Adipose tissue (tissue), 3 donors: ENCODE data around the gene POLA1. TPM values are rescaled to one million over a fixed set of nuclear protein-coding genes. Genes with fewer than 3 reads are reported as not detected.
"Not testable (repeated sequence)": the region's sequence is repeated elsewhere in the genome, so short reads cannot be mapped to it uniquely, and the experiment has no call there.

Source experiments
- H3K27ac ChIP-seq: one replicate; pipeline ENCODE4 v1.5.1; 2013; ENCODE audit warnings: low read depth, low read length
- WGBS, 3 donors: extraction: QIAGEN DNeasy Blood & Tissue Kit; methylation state at CpG; one replicate each; pipeline ENCODE4 v1.1.7; 2013; 5-methylcytosine and 5-hydroxymethylcytosine counted together
- polyA plus RNA-seq, 3 donors: library from polyadenylated mRNA; stranded (reverse); fragments of 200-250 nt; gene quantifications; one replicate each; pipeline ENCODE4 v1.2.3, GENCODE V29; 2013
- donor health status: healthy with polysubstance abuse.
- donor health status: Bipolar disorder and iron deficiency.
- donor health status: healthy.

Gene POLA1
- polyA plus RNA-seq, 3 donors, result 2.8 to 4.4 (median 3.6) TPM

DNA sequence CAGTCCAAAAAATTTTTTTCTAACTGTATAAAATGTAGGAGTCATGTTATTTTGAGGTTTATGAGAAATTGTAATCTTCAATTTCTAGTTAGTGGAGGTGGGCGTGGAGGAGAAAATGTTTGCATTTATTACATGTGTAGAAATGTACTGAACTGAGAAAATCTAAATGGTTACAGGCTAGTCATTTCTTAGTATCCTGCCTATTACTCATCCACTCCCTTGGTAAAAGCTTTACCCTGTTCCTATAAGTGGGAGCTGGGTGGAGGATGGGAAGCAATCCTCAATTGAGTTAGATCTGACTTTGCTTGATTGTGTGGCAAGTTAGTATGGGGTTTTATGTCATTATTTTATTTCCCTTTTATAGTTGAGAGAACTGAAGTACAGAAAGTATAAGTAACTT lies 73.8 kb downstream of the POLA1 start:
- H3K27ac ChIP-seq, result no peak overlapping the region
- WGBS, 3 donors, result 91 to 98% (median 95%) methylated on average over 1 of the region's 1 CpG

DNA sequence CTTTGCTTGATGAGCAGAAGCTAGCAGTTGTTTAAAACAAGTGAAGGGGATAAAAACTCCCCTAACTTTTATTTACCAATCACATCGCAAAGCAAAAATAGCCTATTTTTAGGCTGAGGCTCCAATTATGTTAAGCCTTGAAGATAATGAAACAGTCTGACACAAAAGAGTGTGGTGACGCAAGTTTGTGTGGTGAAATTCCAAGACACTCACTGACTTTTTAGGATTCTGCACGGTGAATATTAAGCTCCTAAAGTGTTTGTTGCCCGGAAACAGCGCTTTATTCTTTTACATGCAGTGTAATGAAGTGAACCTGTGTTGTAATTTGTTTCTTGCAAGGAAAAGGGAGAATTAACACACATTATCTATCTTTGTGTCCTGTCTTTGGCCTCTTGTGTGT lies 74.8 kb downstream of the POLA1 start:
- 86 to 98% (median 94%) methylated on average over 5 of the region's 5 CpGs for WGBS, 3 donors
- no peak overlapping the region for H3K27ac ChIP-seq

DNA sequence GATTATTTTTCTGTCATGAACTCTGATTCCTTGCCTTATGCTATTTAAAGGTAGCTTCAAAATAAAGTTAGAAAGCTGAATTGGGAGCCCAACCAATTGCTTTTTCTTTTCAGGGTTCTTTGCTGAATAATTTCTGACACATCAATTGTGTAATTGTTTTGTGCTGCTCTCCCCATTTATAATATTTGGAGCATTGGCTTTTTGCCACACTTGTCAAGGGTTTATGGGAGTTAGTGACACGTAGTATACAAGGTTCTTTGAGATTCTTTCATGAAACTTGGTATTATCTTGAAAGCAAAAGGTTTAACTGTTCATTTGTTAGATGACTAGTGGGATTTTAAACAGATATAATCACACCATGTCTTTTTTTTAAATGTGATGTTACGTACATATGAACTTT lies 80.9 kb downstream of the POLA1 start:
- H3K27ac ChIP-seq, result no peak overlapping the region
- WGBS, 3 donors, result 55 to 87% (median 72%) methylated on average over 2 of the region's 2 CpGs

DNA sequence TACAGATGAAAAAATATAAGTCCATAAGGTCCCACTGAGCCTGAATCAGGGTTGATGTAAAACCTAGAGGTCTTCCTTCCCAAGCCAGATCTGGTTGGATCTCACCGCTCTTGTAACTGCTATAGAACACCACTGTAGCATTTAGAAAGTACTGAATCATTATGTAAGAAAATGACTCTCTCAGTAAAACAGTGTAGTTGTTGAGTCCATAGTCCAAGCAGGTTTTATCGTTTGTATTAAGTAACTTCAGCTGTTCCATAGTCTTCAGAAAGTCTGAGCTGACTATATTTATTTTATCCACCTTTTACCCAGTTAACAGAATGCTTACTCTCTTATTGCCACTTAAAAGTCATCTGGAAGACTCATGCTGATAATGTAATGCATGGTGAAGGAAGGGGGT lies 82.2 kb downstream of the POLA1 start:
- H3K27ac ChIP-seq, result no peak overlapping the region
- WGBS, 3 donors, result 50 to 92% (median 76%) methylated on average over 2 of the region's 2 CpGs

DNA sequence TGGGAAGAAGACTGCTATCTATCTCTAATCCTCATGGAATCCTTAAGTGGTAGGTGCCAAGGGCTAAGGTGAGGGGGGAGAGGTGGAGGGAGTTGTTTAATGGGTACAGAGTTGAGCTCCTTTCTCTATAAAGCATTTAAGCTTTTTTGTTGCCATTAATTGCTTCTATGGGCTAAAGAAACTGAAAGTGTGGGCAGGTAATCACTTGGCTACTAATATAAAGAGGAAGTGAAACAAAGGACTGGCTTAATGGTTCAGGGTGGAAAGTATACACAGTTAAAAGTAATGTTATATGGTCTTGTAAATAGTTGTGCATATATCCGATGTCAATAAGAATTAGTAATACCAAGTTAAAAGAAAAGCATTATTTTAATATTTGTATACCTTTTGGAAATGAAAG lies 83.9 kb downstream of the POLA1 start:
- 77 to 100% (median 90%) methylated on average over 1 of the region's 1 CpG for WGBS, 3 donors

DNA sequence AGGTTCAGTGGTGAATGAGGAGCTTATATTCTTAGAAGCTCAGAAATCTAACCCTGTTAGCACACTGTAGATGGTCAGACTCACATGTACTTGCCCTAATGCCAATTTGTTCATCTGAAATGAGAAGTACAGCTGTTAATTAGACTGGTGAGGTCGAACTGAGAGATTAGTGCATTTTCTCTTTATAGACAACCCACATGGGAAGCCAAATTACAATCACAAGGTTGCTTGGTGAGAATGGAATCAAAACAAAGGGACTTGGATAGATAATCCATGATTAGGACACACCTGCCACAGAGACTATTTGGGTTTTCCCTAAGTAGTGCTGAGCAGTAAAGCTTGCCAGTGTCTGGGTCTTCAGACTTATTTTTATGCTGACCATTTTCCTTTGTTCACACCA lies 88.3 kb downstream of the POLA1 start:
- WGBS, 3 donors, result 32 to 87% (median 50%) methylated on average over 1 of the region's 1 CpG
- H3K27ac ChIP-seq, result no peak overlapping the region

More for the DNA sequence above, 83.9 kb downstream of the POLA1 start:
- H3K27ac ChIP-seq, result no peak overlapping the region

DNA sequence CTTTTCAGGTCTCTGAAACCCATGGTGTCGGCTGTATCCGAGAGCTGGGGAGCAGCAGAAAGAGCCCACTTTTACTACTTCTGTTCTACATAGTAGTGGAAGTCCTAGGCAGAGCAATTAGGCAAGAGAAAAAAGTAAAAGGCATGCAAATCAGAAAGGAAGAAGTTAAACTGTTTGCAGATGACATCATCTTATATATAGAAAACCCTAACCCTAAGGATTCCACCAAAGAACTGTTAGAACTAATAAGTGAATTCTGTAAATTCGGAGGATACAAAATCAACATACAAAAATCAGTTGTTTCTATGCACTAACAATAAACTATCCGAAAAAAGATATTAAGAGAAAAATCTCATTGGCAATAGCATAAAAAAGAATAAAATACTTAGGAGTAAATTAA lies 95.3 kb downstream of the POLA1 start:
- 77 to 95% (median 95%) methylated on average over 4 of the region's 4 CpGs for WGBS, 3 donors
- no peak overlapping the region for H3K27ac ChIP-seq

DNA sequence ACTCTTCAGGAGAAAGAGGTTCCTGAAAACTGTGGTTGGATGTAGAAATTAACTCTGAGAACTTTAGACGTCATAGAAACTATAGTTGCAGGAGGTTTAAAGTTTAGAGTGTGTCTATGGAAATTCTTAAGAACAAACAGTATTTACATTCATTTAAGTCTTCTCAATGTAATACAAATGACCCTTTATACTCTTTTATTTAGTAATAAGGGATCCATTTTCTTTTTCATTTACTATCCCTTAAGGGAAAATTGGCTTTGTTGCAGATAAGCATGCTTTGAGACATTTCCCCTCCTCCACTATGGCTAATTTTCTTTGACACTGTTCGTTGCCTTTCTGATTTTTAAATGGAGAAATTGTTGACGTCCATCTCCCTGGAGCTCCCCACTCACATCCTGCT lies 96.4 kb downstream of the POLA1 start:
- H3K27ac ChIP-seq, result no peak overlapping the region
- 33 to 82% (median 57%) methylated on average over 3 of the region's 3 CpGs for WGBS, 3 donors

DNA sequence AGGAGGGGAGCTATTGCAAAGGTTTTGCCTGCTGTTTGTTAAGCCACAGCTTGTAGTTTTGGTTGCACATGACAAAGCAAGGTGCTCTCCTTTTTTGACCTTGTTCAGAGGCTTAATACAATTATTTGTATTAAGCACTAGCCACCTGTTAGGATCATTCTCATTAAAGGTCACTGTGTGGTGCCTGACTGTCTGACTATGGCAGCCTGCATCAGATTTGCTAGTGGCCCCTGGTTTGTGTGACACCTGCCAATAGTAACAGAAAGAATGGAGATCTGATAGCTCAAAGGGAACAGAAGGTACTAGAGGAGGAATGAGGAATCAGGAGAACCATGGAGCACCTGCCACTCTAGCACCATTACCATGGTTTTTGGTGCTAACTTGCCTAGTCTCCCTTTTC lies 102.5 kb downstream of the POLA1 start:
- H3K27ac ChIP-seq, result no peak overlapping the region

DNA sequence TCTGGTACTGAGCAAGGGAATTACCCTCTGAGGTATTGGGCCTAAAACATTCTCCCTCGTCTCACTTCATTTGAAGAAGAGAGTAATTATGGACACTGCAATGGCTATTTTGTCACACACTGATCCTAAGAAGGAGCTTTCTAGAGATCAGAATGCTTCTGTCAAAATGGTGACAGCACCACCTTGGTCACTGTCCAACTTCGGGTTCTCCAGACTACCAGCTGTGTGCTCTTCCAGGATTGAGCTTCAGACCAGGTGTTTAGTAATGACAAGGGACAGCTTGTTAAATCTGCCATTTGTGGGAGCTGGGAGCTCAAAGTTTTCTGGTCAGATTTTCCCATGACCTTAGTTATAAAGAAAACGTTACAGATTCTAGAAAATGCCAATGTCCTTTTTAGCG lies 105.4 kb downstream of the POLA1 start:
- WGBS, 3 donors, result 76 to 94% (median 91%) methylated on average over 4 of the region's 4 CpGs
- H3K27ac ChIP-seq, result no peak overlapping the region

DNA sequence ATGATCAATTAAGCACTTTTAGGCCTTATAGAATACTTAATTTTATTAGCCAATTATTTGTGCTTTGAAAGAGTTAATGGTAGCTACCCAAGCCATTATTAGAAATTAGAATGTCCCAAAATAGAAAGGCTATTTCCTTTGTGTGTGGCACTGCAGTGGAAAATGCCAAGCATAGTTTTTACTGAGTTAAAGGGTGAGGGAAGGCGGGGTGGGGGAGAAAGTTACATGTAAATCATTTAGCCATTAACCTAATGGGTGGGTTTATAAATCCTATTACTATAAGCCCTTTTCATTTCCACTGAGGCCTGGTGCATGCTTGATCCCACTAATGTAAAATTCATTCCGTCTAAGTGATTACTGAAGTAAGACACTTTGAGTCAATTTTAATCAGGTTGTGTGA lies 105.8 kb downstream of the POLA1 start:
- no peak overlapping the region for H3K27ac ChIP-seq
- WGBS, 3 donors, result 49 to 94% (median 79%) methylated on average over 2 of the region's 2 CpGs

DNA sequence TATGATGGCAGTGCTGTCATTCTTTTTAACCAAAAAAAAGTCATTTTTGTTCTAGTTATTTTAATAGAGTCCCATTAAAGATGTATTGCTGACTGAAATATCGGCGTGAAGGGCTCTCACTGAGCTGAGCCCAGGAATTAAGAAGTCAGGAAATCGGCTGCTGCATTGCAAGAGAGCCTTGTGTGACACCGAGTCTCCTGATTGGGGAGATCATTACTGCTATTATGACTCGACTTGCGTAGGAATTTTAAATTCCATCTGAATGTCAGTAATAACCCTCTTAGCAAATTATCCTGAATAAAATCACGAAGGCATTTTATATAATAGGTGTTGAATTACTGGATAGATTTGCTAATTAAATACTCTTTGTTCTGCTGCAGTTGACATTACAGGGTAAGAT lies 111.5 kb downstream of the POLA1 start:
- WGBS, 3 donors, result 75 to 94% (median 77%) methylated on average over 7 of the region's 7 CpGs
- H3K27ac ChIP-seq, result no peak overlapping the region

DNA sequence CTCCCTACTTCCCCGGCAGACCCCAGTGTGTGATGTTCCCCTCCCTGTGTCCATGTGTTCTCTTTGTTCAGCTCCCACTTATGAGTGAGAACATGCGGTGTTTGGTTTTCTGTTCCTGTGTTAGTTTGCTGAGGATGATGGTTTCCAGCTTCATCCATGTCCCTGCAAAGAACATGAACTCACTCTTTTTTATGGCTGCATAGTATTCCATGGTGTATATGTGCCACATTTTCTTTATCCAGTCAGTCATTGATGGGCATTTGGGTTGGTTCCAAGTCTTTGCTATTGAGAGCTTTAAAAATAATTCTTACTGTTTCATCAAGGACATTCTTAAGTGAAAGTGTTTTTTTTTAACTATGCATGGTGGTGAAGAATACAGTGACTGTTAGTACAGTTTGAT lies 126.1 kb downstream of the POLA1 start:
- 70 to 93% (median 79%) methylated on average over 2 of the region's 2 CpGs for WGBS, 3 donors

DNA sequence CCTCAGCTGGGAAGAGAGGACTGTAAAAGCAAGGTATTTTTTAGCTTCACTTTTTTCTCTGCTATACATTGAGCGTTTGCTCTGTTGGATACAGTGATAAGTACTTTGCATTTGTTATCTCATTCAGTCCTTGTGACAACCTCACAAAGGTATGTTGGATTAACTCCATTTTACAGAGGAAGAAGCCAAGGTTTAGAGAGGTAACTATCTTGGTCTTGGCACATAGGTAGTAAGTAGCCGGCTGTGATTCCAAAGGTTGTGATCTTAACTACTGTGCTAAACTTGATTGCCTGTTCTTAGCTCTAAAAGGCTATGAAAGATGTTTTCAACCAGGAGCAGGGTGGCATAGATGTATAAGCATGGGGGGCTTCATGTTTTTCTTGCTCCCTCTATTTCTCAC lies 134.4 kb downstream of the POLA1 start:
- 66 to 93% (median 91%) methylated on average over 2 of the region's 2 CpGs for WGBS, 3 donors
- no peak overlapping the region for H3K27ac ChIP-seq

More for the DNA sequence above, 126.1 kb downstream of the POLA1 start:
- H3K27ac ChIP-seq, result not testable (repeated sequence)

DNA sequence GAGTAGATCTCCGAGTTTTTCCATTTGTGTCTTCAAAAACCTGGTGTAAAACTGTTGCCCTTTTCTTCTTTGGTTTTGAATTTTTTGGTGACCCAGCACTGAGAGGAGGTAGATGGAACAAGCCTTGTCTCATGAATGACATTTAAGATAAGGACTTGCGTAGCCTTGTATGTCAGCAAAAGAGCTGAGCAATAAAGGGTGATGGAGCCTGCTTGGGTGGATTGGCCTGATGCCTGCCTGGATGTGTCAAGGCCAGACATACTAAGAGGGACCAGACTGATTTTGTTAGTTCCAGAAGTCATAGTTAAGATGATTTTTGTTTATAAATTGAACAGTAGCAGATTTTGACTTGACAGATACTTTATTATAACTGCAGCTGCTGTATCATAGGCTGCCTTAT lies 134.9 kb downstream of the POLA1 start:
- no peak overlapping the region for H3K27ac ChIP-seq
- 66 to 96% (median 84%) methylated on average over 2 of the region's 2 CpGs for WGBS, 3 donors

DNA sequence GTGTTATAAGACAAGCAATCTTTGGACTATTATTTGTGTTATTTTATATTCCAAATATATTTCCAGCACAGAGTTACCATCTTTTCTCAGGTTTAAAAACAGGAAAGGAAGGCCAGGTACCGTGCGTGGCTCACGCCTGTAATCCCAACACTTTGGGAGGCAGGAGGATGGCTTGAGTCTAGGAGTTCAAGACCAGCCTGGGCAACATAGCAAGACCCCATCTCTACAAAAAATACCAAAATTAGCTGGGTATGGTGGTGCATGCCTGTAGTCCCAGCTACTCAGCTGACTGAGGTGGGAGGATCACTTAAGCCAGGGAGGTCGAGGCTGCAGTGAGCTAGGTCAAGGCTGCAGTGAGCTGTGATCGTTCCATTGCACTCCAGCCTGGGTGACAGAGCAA lies 140.0 kb downstream of the POLA1 start:
- WGBS, 3 donors, result 67 to 96% (median 88%) methylated on average over 5 of the region's 5 CpGs
- no peak overlapping the region for H3K27ac ChIP-seq

DNA sequence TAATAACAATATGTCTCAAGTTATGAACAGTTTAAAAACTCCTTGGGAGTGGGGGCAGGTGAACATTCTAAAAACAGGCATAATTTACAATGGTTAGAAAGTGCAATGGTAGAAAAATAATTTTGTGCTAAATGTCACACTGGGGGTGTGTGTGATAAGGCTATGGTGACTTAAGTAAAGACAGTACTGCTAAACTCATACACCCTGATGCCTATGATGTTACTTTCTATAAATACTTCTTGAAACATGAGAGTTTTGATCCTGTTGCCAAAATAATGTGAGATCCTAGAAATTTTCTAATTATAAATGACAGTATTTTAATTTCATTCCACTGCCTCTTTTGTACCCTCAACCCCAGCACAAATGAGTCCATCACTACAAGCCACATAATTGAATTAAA lies 144.2 kb downstream of the POLA1 start:
- H3K27ac ChIP-seq, result no peak overlapping the region

DNA sequence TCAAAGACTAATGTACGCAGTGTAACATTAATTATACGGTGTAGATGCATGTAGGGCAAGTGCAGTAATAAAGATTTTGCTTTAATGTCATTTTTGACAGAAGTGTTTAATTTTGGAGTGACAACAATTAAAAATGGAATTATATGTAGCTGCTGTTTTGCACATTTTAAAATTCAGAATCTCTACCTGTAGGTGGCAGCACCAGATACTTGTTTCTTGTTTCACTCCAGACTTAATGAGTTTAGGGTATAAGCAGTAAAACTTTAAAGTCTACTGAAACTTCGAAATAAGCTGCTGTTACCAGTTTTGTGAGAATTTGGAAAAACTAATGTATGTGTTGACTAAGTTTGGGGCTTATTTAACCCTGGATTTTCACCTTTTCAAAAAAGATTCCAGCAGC lies 144.9 kb downstream of the POLA1 start:
- H3K27ac ChIP-seq, result no peak overlapping the region
- WGBS, 3 donors, result 28 to 60% (median 60%) methylated on average over 3 of the region's 3 CpGs

DNA sequence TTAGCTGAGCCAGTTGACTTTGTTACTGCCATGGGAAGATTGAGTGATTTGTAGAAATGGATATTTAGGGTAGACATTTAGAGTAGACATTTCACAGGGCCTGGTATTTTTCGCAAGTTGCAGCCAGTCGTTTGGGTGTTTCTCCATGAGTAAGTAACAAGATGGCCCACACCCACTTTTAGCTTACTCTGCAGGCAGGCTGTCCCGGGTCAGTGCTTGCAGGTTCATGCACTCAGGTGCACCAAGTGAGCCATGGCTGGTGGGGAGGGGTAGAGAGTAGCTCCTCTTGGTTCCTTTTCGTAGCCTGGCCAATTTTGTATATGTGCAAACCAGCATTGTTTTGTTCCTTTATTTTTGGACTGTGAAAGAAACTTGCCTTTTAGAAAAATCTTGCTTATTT lies 145.6 kb downstream of the POLA1 start:
- 67 to 72% (median 72%) methylated on average over 4 of the region's 4 CpGs for WGBS, 3 donors
- H3K27ac ChIP-seq, result no peak overlapping the region

DNA sequence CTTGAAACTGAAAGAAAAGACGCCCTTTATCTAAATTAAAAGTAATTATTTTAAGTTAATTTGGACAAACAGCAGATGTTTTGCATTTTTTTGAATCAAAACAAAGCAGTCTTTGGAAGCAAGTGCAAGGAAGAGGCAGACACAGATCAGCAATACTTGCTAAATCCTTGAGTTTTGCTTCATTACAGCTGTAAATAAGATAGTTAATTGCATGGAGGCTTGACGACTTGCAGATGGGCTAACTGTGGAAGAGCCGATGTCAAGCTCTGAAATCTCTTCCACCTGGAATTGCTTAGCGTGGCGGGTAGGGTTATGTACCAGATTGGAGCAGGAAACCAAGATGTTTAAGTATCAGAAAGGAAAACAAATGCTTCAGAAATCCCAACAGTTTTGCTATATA lies 148.8 kb downstream of the POLA1 start:
- no peak overlapping the region for H3K27ac ChIP-seq
- WGBS, 3 donors, result 48 to 70% (median 69%) methylated on average over 5 of the region's 5 CpGs

DNA sequence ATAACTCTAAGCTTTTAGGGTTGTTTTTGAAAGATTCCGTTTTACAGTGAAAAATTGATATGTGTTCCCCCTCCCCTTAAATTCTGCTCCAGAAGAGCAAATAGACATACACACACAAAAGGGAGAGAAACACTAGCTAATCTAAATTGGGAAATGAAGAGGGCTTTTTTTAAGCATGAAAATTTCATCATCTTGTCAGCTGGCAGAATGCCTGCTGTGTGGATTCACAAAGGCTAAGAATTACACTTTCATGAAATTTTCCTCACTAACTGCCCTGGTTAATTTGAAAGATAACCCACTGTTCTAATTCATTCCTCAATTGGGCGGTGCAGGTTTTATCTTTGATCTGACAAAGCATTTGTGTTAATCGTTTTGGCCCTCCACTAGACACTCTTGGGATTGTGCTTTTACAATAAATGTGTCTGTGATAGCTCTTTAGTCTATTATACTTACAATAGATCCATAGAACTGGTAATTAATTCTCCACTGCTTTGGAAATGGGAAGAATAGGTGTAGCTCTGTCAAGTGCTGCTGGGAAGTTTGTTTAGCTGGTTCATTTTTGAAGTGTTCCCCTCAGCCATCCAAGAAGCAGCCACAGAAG lies 152.9 kb downstream of the POLA1 start:
- no peak overlapping the region for H3K27ac ChIP-seq
- 48 to 70% (median 65%) methylated on average over 3 of the region's 3 CpGs for WGBS, 3 donors
